HG03097 (cell line): ENCODE results near the gene IL1RAPL1.

Source experiments
- ATAC-seq: cut with Tn5 transposase; IDR thresholded peaks from one replicate; pipeline ENCODE4 v1.9.1; 2021; ENCODE audit not compliant: unreplicated experiment, low FRiP score

IL1RAPL1 gene

GRCh38 chrX:28946846-28947245 lies 359.6 kb downstream of the IL1RAPL1 start:
- no peak for ATAC-seq

DNA sequence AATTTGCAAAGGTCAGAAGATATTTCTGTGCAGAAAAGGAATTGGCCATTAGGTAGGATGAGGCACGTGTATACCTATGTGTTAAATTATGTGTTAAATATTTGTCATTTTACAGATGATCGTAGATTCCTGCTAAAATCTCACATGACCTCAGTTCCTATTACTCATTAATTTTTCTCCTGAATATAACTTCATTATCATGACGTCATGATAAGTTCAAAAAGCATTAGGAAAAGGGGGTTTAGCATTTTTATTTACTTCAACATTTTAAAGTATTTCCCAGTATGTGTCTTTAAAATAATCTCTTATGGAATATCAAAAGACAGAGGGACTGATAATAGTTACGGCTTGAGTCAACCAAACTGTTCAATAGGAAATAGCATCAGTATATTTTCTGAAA lies 372.8 kb downstream of the IL1RAPL1 start:
- ATAC-seq, result no peak

DNA sequence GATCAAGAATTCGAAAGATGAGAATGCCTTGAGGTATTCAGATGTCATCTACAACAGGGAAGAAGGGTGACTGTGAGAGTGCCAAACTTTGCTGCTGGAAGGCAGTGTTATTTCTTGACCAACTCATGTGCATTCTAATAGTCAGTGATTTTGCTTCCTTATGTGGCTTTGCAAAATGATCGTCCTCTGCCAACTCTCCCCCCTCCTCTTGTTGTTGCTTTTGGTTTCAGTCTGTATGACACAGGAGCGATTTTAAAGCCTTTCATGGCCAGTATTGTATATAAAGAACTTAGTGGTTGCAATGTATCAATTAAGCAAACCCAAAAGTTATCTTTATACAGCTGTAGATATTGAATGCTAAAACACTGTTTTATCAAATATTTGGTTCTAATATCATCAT lies 379.1 kb downstream of the IL1RAPL1 start:
- ATAC-seq, result no peak

DNA sequence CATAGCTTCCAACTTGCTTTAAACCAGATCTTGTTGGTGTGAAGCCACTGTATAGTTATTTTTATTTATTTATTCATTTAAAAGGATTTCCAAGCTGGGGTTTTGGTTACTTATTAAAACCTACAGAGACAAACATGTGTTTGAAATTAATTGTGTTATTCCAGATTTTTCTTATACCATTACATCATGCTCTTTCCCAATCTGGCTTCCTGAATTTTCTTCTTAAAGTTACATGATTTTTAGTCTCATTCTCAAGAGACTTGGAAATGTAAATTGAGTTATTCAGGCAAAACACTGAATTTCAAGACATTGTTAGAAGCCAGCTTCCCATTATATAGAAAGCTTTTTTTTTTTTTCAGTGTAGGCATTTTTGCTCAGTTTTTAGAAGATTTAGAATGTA lies 381.9 kb downstream of the IL1RAPL1 start:
- ATAC-seq, result no peak

DNA sequence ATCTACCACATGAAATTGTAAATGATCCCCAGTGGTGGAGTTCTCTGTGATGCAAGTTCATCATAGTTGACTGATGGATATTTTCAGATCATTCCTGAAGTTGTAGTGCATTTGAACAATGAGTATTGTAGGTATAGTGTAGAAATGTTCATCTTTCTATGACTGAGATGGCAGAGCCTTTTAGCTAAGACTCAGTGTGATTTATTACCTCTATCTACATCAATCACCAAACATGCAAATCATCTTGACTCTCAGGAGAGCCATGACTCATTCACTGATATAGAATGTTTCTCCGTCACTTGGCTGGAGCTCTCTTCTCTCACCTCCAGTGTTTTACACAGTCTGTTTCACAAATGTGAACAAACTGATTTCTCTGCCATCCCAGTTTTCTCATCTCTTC lies 392.6 kb downstream of the IL1RAPL1 start:
- ATAC-seq, result no peak

GRCh38 chrX:28981952-28982351 lies 394.7 kb downstream of the IL1RAPL1 start:
- ATAC-seq, result no peak

- ATAC-seq, result no peak
Observed at GRCh38 chrX:28988246-28988645, 401.0 kb downstream of the IL1RAPL1 start.

DNA sequence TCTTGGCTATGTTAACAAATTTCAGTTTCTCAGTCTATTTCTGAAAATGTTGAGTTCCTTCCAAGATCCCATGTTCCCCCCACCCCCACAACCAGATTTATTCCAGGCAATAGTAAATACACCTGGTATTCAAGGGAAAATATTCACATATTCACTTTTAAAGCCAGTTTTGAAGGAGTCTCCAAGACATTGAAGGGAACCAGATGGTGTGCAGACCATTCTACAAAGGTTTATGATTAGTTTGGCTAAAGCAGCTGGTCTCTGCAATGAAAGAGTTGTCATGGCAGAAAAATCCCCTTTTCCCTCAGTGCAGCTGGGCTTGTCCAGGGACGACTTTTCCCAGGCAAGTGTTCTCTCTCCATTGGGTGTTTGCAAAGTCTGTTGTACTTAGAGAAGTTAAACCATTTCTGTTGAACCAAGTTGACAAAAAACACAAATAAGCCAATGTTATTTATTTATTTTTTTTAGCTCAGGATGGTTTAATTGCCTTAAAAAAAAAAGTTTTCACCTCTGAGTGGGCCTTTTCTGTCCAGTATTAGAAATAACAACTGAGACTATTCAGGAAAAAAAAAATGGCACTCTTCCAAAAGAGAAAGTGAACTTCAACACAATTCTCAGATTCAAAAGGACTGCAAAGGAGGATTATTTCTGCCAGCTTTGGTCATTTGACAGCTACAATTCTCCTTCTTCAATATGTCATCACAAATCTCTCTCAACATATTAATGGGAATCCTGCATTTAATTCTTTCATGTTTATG lies 410.6 kb downstream of the IL1RAPL1 start:
- ATAC-seq, result no peak

DNA sequence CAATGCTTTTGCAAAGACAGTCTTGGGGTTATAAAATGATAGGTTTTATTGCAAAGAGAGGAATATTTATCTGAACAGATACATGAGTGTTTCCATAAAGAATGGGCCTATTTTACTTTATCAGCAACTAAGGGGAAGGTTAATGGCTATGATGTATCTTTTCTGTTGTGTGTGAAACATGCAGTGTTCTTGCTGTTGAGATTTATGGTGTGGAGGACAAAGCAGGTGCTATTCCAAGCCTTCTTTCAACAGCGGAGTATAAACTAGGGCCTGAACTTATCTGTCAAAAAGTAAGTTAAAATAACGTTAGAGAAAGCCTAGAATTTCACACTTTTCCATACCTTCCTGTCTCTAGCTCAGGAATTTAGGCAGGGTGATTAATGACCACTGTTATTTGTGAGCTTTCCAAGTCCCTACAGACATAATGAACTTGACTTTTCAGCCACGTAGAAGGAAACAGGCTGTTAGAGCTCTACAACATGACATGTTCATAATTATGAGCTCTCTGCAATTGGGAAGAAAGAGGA lies 411.4 kb downstream of the IL1RAPL1 start:
- no peak for ATAC-seq

- no peak for ATAC-seq
Observed at GRCh38 chrX:29012867-29013266, 425.6 kb downstream of the IL1RAPL1 start.

DNA sequence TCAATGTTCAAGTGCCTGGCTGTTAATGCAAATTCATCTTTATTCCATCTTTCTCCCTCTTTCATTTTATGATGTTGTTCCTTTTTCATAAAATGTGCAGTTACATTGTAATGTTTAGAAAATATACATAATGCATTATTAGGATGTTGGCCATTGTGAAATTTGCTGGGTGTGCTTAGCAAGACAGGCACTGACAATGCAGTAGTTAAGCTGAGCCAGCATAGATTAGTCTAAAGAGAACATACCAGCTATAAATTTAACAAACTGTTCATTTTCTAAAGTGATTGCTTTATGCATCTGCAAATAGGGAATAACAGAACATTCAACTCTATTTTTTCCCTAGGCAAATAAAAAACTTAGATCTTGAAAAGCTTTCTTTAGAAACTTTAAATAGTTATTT lies 436.0 kb downstream of the IL1RAPL1 start:
- ATAC-seq, result no peak

DNA sequence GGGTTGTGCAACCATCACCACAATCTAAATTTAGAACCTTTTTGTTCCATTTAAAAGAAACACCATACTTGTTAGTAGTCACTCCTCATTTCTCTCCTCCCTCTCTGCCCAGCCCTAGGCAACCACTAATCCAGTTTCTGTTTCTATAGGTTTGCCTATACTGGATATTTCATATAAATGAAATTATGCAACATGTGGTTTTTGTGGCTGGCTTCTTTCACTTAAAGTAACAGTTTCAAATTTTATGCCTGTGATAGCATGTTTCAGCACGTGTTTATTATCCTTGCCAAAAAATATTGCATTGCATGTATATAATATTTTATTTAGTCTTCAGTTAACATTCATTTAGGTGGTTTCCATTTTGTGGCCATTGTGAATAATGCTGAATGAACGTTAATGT lies 437.6 kb downstream of the IL1RAPL1 start:
- ATAC-seq, result no peak

DNA sequence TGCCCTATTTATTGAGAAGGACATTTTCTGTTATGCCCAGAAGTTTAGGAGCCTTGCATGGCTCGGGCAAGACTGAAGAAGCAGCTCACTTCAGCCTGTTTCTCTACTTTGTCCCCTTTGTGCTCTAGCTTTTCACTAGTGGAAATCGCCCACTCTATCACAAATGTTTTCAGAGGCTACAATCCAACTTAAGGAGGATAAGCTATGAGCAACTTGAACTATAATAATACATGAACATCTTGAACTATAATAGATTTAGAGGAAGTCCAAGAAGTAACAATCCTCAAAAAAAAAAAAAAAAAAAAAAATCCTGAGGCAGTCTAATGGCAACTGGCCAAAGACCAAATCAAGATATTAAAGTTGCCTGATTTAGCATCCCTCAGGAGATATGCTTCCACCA lies 452.3 kb downstream of the IL1RAPL1 start:
- ATAC-seq, result no peak

- ATAC-seq, result no peak
Observed at GRCh38 chrX:29040160-29040559, 452.9 kb downstream of the IL1RAPL1 start.

DNA sequence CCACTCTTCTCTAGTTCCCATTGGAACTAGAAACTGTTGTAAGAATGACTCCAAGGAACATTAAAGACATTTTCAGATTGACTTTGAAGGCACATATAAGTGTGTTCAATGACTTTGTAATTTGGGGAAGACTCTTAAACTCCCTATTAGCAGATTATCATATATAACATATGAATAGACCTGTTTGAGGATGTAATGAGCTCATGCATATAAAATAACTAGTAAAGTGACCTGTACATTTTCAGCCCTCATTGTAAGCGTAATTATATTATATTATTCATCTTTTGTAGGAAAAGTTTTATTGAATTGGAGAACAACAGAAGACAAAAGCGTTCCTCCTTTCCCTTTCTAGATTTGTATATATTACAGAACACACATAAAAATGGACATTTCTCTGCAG lies 455.1 kb downstream of the IL1RAPL1 start:
- no peak for ATAC-seq

DNA sequence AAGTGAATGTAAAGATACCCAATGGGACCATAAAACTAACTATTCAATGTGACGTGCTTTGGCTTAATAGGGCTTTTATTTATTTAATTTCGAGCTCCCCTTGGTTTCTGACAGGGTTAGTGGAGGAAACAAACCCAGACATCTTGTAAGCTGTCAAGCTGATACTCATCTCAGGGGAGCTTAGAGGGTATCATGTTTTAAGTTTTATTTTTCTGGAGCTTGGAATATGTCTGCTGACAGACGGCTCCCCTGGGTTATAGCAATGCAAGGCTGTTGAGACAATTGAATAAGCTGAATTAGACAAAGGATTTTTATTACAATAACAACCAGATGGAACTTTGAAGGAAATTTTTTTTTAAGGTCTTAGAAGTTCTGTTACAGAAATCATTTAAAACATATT lies 456.5 kb downstream of the IL1RAPL1 start:
- no peak for ATAC-seq

DNA sequence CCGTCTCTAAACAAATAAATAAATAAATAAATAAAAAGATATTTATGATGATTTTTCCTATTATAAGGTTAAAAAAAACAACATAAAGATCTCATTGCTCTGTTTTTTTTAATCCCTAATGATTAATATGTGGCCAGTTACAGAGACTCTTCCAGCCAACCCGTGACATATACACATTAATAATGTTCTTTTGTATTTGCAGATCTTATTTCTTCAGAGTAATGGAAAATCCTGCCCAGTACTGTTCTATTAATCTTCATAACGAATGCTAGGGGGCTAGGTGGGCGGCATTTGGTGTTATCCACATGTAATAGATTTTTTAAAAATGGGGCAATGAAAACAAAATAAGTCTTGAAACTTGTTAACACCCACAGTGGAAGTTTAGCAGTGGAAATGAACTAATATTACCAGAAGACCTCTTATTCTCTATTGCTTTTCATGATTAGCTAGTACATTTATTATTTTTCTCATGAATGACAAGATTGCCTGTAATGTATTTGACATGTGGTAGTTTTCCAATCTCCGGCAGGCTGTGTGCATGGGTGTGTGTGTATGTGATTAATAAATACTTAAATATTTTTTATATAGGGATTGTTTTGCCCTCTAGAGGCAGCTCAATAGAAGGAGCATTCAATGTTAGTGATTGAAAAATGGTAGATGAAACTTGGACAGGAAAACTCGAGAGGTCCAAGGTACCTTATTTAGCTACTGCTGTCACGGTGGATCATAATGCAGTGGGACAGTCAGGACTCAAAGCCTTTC lies 457.4 kb downstream of the IL1RAPL1 start:
- ATAC-seq, result no peak

- ATAC-seq, result no peak
Observed at GRCh38 chrX:29065477-29065876, 478.2 kb downstream of the IL1RAPL1 start.

- ATAC-seq, result no peak
Observed at GRCh38 chrX:29066516-29066915, 479.3 kb downstream of the IL1RAPL1 start.

DNA sequence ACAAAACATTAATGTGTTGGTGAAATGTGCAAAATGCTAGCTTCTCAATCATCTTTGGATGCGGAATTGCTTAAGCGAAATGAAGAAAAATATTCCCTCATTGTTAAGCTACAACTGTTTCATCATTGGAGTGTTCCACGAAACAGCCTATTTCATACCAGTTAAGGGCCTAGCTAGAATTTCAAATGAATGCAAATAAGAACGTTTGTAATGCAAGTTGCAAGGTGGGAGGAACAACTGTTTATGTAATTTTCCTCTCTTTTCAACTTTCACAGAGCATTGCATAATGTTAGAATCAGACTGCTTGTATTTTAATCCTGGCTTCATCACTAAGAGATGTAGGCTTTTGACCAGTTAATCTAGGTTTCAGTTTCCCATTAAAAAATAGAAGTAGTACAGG lies 480.1 kb downstream of the IL1RAPL1 start:
- no peak for ATAC-seq

DNA sequence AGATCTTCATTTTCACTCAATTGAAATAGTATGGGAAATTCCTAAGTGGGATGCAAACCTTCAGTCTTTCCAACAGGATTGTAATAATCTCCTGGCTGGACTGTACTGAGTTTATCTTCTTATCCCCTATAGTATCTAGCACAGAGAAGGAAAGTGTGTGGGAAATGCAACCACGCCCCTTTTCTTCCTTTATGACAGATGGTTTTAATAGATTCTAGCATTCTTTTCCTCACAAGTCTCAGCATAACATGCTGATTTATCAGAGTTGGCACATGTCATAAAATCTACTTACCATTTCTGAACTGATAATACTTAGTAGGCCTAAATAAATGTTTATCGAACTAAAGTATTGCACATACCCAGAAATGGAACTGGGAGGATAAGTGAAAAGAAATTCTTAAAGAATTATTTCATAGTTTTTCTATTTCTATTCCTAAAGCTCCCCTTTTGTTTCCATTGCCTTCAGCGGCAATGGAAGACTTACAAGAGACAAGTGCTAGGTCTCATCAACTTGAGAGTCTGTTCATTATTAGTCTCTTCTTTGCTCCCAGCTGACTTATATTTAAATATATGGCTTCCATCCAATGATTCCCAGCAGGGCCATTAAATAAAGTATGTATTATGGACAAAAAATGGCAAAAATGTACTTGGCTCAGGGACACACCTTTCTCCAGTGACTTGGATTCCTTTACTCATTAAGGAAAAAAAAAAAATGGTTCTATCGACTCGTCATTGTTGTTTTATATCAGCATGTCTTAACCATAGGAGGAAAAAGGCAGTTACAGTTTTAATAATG lies 484.5 kb downstream of the IL1RAPL1 start:
- ATAC-seq, result no peak
